Tibial artery (tissue), 4 donors: ENCODE data around the gene CFLAR.
"Not testable (repeated sequence)": the region's sequence is repeated elsewhere in the genome, so short reads cannot be mapped to it uniquely, and the experiment has no call there.

Experiments used
- DNase-seq, 2 donors: peaks; one replicate each; pipeline ENCODE4 v3.0.0-alpha.2; 2019
- H3K27ac ChIP-seq, 2 donors: fragments of 200-600 bp; sonication (generic) in 1 of 2; 1 replicate in 1 of 2; 2 replicates in 1 of 2; pipeline ENCODE4 v1.5.1; 2018 to 2019; ENCODE audit warnings: mild to moderate bottlenecking in 1 of 2
- H3K27me3 ChIP-seq, 2 donors: fragments of 200-600 bp; sonication (generic) in 1 of 2; one replicate each; pipeline versions ENCODE4 v1.5.1 to v1.6.0; 2016 to 2019
- H3K36me3 ChIP-seq, 3 donors: fragments of 200-600 bp; sonication (generic) in 2 of 3; one replicate each; pipeline ENCODE4 v1.5.1; 2016 to 2019; ENCODE audit warnings: mild to moderate bottlenecking in 2 of 3
- H3K4me1 ChIP-seq, 4 donors: fragments of 200-600 bp; sonication (generic) in 2 of 4; 1 replicate in 3 of 4; 2 replicates in 1 of 4; pipeline ENCODE4 v1.5.1; 2016 to 2019
- H3K4me3 ChIP-seq, 2 donors: fragments of 200-600 bp; sonication (generic) in 1 of 2; 1 replicate in 1 of 2; 2 replicates in 1 of 2; pipeline ENCODE4 v1.5.1; 2018 to 2019; ENCODE audit warnings: mild to moderate bottlenecking in 2 of 2
- H3K9me3 ChIP-seq, 3 donors: fragments of 200-600 bp; sonication (generic) in 1 of 3; one replicate each; pipeline ENCODE4 v1.5.1; 2016 to 2019
- intact Hi-C: fragments of 100-400 bp; cut with DNase I; formaldehyde crosslinking; loops from one replicate; pipeline ENCODE4 v1.15.0; 2023; ENCODE audit warnings: low total_unique reads
- TF ChIP-seq, protein P1 (sequence below), 2 experiments: fragments of 200-600 bp in 1 of 2; fragments of 450-650 bp in 1 of 2; IDR thresholded peaks; one replicate each; pipeline ENCODE4 v1.5.1; 2017 to 2019; ENCODE audit warnings: antibody characterized with exemption in 2 of 2, mild to moderate bottlenecking in 1 of 2, moderate library complexity in 1 of 2

CFLAR gene

DNA sequence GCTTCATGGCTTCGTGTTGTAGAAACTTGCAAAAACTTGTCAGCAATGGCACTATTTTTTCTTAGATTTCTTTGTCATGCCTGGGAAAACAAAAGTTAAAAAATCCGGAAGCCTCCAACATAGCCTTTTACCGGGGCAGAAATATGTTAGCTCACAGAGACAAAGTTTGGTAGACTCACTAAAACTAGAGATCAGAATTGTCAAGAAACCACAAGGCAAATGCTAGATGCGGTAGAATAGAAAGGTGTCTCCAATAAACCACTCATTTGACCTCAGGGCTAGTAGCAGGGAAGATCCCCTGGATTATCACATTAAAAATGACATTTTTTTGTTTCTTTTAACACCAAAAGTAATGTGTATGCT, 67.4 kb downstream of the CFLAR start:
- TF ChIP-seq, protein P1, sequence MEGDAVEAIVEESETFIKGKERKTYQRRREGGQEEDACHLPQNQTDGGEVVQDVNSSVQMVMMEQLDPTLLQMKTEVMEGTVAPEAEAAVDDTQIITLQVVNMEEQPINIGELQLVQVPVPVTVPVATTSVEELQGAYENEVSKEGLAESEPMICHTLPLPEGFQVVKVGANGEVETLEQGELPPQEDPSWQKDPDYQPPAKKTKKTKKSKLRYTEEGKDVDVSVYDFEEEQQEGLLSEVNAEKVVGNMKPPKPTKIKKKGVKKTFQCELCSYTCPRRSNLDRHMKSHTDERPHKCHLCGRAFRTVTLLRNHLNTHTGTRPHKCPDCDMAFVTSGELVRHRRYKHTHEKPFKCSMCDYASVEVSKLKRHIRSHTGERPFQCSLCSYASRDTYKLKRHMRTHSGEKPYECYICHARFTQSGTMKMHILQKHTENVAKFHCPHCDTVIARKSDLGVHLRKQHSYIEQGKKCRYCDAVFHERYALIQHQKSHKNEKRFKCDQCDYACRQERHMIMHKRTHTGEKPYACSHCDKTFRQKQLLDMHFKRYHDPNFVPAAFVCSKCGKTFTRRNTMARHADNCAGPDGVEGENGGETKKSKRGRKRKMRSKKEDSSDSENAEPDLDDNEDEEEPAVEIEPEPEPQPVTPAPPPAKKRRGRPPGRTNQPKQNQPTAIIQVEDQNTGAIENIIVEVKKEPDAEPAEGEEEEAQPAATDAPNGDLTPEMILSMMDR (IDR thresholded peaks at IDR 0.05), result no peak
- Histone ChIP-seq H3K4me3 (peak overlapping the region; percentile 31 to 44), H3K9me3 (no peaks in the 10 kb centered on the region), H3K4me1 (no peaks in the 10 kb centered on the region), H3K36me3 (no peaks in the 10 kb centered on the region), H3K27ac (no peak overlapping the region), H3K27me3 (peaks cover 0 to 3% of the 10 kb centered on the region in 2 donors)
- no peak for DNase-seq
- intact Hi-C loops, result no loop called here

DNA sequence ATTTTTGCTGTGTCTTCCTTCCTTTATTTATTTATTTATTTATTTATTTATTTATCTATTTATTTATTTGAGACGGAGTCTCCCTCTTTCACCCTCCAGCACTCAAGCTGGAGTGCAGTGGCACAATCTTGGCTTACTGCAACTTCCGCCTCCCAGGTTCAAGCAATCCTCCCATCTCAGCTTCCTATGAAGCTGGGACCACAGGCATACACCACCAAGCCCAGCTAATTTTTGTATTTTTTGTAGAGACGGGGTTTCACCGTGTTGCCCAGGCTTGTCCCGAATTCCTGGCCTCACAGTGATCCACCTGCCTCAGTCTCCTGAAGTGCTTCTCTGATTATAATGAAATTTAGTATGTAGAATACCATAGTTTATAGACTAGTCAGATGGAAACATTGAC, 67.9 kb downstream of the CFLAR start:
- DNase-seq, H3K36me3 ChIP-seq, H3K9me3 ChIP-seq, intact Hi-C loops, H3K4me1 ChIP-seq, H3K27me3 ChIP-seq, H3K27ac ChIP-seq: not testable (repeated sequence)
- H3K4me3 ChIP-seq, result peak overlapping the region; percentile 31 to 44

DNA sequence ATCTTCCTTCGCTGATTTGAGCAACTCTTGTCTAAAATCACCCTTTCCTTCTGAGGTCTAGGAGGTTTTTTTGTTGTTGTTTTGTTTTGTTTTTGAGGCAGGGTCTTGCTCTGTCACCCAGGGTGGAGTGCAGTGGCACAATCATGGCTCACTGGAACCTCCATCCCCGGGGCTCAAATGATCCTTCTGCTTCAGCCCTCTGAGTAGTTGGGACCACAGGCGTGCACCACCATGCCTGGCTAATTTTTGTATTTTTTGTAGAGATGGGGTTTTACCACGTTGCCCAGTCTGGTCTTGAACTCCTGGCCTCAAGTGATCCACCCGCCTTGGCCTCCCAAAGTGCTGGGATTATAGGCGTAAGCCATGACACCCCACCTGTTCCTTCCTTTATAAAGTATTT, 68.3 kb downstream of the CFLAR start:
- H3K36me3 ChIP-seq, H3K4me1 ChIP-seq, H3K9me3 ChIP-seq, H3K27me3 ChIP-seq, DNase-seq, H3K27ac ChIP-seq, intact Hi-C loops: not testable (repeated sequence)
- H3K4me3 ChIP-seq, result peak overlapping the region; percentile 31 to 44

DNA sequence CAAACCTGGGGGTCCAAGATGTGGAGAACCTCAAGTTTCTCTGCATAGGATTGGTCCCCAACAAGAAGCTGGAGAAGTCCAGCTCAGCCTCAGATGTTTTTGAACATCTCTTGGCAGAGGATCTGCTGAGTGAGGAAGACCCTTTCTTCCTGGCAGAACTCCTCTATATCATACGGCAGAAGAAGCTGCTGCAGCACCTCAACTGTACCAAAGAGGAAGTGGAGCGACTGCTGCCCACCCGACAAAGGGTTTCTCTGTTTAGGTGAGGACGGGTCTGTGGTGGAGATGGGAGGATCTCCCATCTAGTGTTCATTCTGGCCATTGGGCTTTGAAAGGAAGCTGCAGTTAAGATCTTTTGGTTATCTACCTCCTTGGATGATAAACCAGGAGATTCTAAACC, 69.9 kb downstream of the CFLAR start:
- Histone ChIP-seq H3K4me3 (no peak overlapping the region), H3K9me3 (no peaks in the 10 kb centered on the region), H3K27me3 (peaks cover 0 to 3% of the 10 kb centered on the region in 2 donors), H3K36me3 (no peaks in the 10 kb centered on the region), H3K27ac (no peak overlapping the region), H3K4me1 (no peaks in the 10 kb centered on the region)
- intact Hi-C loops, result no loop called here
- no peak for DNase-seq
- TF ChIP-seq, protein P1 (IDR thresholded peaks at IDR 0.05), result no peak

DNA sequence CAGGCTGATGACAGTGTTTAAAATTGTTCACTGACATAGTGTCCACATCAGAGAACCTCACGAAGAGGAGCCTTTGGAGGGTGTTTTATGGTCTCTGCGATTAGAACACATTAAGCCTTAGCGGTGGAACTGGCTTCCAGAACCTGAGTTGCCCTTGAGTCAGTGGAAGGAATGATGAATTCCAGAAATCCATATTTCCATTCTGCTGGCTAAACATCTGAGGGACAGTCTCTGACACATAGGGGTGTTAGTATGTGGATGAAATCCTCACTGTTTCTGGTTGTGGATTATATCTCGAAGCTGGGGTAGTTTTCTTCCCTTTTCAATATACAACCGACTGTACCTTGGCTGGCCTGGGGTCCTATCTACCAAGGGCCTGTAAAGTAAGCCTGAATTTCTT, 71.0 kb downstream of the CFLAR start:
- intact Hi-C loops, result no loop called here
- no peaks in the 10 kb centered on the region for H3K36me3 ChIP-seq
- H3K4me3 ChIP-seq, result no peak overlapping the region
- TF ChIP-seq, protein P1 (IDR thresholded peaks at IDR 0.05), result no peak
- no peaks in the 10 kb centered on the region for H3K27me3 ChIP-seq
- no peaks in the 10 kb centered on the region for H3K9me3 ChIP-seq
- no peak for DNase-seq
- no peak overlapping the region for H3K27ac ChIP-seq
- no peaks in the 10 kb centered on the region for H3K4me1 ChIP-seq

DNA sequence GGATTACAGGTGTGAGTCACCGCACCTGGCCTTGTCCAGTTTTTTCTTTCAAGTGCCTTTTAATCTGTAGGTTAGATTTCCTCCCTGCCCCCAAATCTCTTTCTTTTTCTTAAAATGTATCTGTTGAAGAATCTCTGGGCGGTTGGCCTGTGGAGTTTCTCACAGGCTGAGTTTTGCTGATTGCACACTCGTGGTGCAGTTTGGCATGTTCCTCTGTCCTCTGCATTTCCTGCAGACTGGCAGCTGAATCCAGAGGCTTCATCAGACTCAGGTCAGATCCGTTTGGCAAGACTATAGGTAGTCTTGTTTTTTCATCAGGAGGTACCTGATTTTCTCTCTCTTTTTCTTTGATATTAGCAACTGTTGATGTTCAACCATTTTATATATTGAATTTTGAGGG, 72.5 kb downstream of the CFLAR start:
- no peak overlapping the region for H3K27ac ChIP-seq
- no peaks in the 10 kb centered on the region for H3K9me3 ChIP-seq
- no peaks in the 10 kb centered on the region for H3K4me1 ChIP-seq
- H3K27me3 ChIP-seq, result no peaks in the 10 kb centered on the region
- intact Hi-C loops, result no loop called here
- DNase-seq, result no peak
- TF ChIP-seq, protein P1 (IDR thresholded peaks at IDR 0.05), result no peak
- H3K36me3 ChIP-seq, result no peaks in the 10 kb centered on the region
- H3K4me3 ChIP-seq, result no peak overlapping the region

DNA sequence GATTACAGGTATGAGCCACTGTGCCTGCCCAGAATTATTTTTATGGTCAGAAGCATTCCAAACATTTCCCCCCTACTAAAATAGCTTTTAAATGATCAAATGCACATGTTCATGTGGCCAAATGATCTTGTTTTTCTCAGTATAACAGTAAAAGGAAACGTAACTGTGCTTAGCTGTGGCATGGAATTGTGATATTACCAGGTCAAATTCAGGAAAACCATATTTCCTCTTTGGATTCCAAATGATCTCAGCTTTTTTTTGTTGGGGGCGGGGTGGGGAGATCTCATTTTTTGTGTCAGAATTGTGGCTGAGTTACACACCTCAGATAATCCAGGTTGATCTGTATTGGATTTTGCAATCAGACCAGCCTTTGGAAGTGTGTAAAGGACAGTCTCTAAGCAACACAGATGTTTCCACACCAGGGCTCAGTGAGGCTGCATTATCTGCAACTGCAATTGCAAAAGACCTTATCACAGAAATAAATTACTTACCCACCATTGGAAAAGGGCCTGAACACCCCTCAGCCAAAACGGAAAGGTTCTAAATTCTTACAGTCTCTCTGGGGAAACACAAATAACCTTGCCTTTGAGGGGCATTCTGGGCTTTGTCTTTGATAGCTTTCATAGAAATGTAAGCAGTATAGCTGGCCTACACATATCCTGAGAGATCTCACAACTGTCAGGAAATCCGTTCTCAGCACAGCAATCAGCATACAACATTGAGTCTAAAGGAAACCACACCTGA, 75.3 kb downstream of the CFLAR start:
- intact Hi-C loops, result no loop called here
- H3K27ac ChIP-seq, result no peak overlapping the region

More for the DNA sequence above, 75.3 kb downstream of the CFLAR start:
- DNase-seq, result no peak
- TF ChIP-seq, protein P1 (IDR thresholded peaks at IDR 0.05), result no peak
- Histone ChIP-seq H3K36me3 (no peaks in the 10 kb centered on the region), H3K27me3 (no peaks in the 10 kb centered on the region), H3K9me3 (no peaks in the 10 kb centered on the region), H3K4me1 (no peaks in the 10 kb centered on the region), H3K4me3 (no peak overlapping the region)
